Astrocyte of the hippocampus (primary cell): ENCODE results near the gene PLCL1.
A peak's percentile ranks its signal among the peaks of the same experiment; 100 is the strongest.

Experiments
- DNase-seq: peaks from one replicate; pipeline ENCODE4 v3.0.0; 2011; ENCODE audit warnings: low read depth, low spot score

Gene PLCL1

GRCh38 chr2:197885587-197885986, 81.2 kb downstream of the PLCL1 start:
- no peak for DNase-seq

- no peak for DNase-seq
Observed at GRCh38 chr2:197888321-197888720, 83.9 kb downstream of the PLCL1 start.

- DNase-seq, result no peak
Observed at GRCh38 chr2:197889041-197889440, 84.6 kb downstream of the PLCL1 start.

- no peak for DNase-seq
Observed at GRCh38 chr2:197890168-197890567, 85.8 kb downstream of the PLCL1 start.

GRCh38 chr2:197891897-197892442, 87.6 kb downstream of the PLCL1 start:
- DNase-seq, result no peak

GRCh38 chr2:197893403-197894177, 89.2 kb downstream of the PLCL1 start:
- DNase-seq, result no peak

GRCh38 chr2:197894751-197895274, 90.4 kb downstream of the PLCL1 start:
- DNase-seq, result no peak

GRCh38 chr2:197897960-197898678, 93.7 kb downstream of the PLCL1 start:
- no peak for DNase-seq

- no peak for DNase-seq
Observed at GRCh38 chr2:197904446-197904845, 100.1 kb downstream of the PLCL1 start.

GRCh38 chr2:197908156-197908555, 103.8 kb downstream of the PLCL1 start:
- no peak for DNase-seq

GRCh38 chr2:197908990-197909776, 104.8 kb downstream of the PLCL1 start:
- DNase-seq, result peak; percentile 81

- peak; percentile 76 for DNase-seq
Observed at GRCh38 chr2:197911667-197912066, 107.3 kb downstream of the PLCL1 start.

GRCh38 chr2:197913084-197913483, 108.7 kb downstream of the PLCL1 start:
- no peak for DNase-seq

- DNase-seq, result no peak
Observed at GRCh38 chr2:197914778-197915177, 110.4 kb downstream of the PLCL1 start.

GRCh38 chr2:197915548-197916265, 111.3 kb downstream of the PLCL1 start:
- peak; percentile 73 for DNase-seq

GRCh38 chr2:197919487-197919886, 115.1 kb downstream of the PLCL1 start:
- DNase-seq, result no peak

GRCh38 chr2:197920088-197920487, 115.7 kb downstream of the PLCL1 start:
- DNase-seq, result no peak

GRCh38 chr2:197920592-197921201, 116.3 kb downstream of the PLCL1 start:
- DNase-seq, result no peak

GRCh38 chr2:197924483-197924882, 120.1 kb downstream of the PLCL1 start:
- no peak for DNase-seq

- no peak for DNase-seq
Observed at GRCh38 chr2:197925204-197925603, 120.8 kb downstream of the PLCL1 start.

- DNase-seq, result no peak
Observed at GRCh38 chr2:197925976-197926375, 121.6 kb downstream of the PLCL1 start.
